Measurements from ENCODE around the gene PPIA.

DNA sequence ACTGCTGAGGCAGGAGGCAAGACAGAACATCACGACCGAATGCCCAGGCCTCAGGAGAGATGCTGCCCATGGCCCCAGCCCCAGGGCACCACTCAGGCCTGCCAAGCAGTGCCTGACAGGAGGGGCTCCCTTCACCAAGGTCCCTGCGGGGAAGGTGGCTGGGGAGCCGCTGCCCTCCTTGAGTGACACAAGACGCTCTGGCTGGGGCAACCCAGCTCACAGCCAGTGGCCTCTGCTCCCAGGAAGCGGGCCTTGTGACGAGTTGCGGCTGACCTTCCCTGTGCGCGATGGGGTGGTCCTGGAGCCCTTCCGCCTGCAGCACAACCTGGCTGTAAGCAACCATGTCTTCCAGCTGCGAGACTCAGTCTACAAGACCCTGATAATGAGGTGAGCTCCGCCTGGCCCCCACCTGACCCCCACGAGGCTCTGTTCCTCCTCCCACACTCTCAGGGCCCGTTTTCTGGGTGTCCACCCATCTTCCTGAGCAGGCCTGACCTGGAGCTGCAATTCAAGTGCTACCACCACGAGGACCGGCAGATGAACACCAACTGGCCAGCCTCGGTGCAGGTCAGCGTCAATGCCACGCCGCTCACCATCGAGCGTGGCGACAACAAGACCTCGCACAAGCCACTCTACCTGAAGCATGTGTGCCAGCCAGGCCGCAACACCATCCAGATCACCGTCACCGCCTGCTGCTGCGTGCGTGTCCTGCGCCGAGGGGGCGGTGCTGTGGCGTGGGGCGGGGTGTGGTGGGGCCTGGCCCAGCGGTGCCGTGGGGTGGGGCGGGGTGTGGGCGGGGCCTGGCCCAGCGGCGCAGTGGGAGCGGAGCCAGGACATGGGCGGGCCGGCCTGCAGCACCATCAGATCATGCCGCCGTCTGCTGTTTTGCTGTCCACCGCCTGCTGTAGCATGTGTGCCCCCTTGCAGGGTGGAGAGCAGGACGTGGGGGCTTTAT is 35.0 kb upstream of the PPIA start:
- no peak for TF ChIP-seq GATA2 (IDR thresholded peaks at IDR 0.05; ENCODE audit: low read depth, low read length)
- no peak for TF ChIP-seq GATA3 (IDR thresholded peaks at IDR 0.05; ENCODE audit: low read depth, low read length)
